Measurements from ENCODE around the gene EXOC4.

EXOC4 gene

GRCh38 chr7:133482599-133482998, 229.7 kb downstream of the EXOC4 start:
- peaks cover 2% of the 10 kb centered on the region for H3K9me3 Mint-ChIP-seq
- no peak for ATAC-seq
- peaks cover 8% of the 10 kb centered on the region for H3K36me3 Mint-ChIP-seq
- no peak overlapping the region for H3K4me3 Mint-ChIP-seq
- DNase-seq (ENCODE audit: low spot score in 2 of 2): no peak
- peaks cover 43% of the 10 kb centered on the region for H3K4me1 Mint-ChIP-seq
- no peak overlapping the region for H3K27ac Mint-ChIP-seq

- Mint-ChIP-seq H3K27ac (no peak overlapping the region), H3K4me3 (no peak overlapping the region), H3K4me1 (peaks cover 43% of the 10 kb centered on the region), H3K36me3 (no peaks in the 10 kb centered on the region), H3K9me3 (peaks cover 2% of the 10 kb centered on the region)
- ATAC-seq (peak; percentile 100), DNase-seq (ENCODE audit: low spot score in 2 of 2) (no peak)
These were observed 231.2 kb downstream of the EXOC4 start for GRCh38 chr7:133484086-133484485.

GRCh38 chr7:133489906-133490305, 237.0 kb downstream of the EXOC4 start:
- DNase-seq (ENCODE audit: low spot score in 2 of 2): no peak
- peaks cover 2% of the 10 kb centered on the region for H3K9me3 Mint-ChIP-seq

GRCh38 chr7:133491201-133491691, 238.4 kb downstream of the EXOC4 start:
- H3K4me3 Mint-ChIP-seq: peak overlapping the region; percentile 21
- DNase-seq (ENCODE audit: low spot score in 2 of 2) (no peak), ATAC-seq (peak; percentile 96)
- H3K27ac Mint-ChIP-seq: peak overlapping the region; percentile 70
- peaks cover 24% of the 10 kb centered on the region for H3K4me1 Mint-ChIP-seq
- H3K9me3 Mint-ChIP-seq: no peaks in the 10 kb centered on the region
- peaks cover 5% of the 10 kb centered on the region for H3K36me3 Mint-ChIP-seq

More at GRCh38 chr7:133489906-133490305, 237.0 kb downstream of the EXOC4 start:
- no peak overlapping the region for H3K4me3 Mint-ChIP-seq
- H3K4me1 Mint-ChIP-seq: peaks cover 33% of the 10 kb centered on the region
- peak overlapping the region; percentile 41 for H3K27ac Mint-ChIP-seq
- peaks cover 5% of the 10 kb centered on the region for H3K36me3 Mint-ChIP-seq
- peak; percentile 43 for ATAC-seq

- DNase-seq (ENCODE audit: low spot score in 2 of 2) (no peak), ATAC-seq (no peak)
- no peaks in the 10 kb centered on the region for H3K9me3 Mint-ChIP-seq
- H3K4me3 Mint-ChIP-seq: peak overlapping the region; percentile 21
- H3K36me3 Mint-ChIP-seq: peaks cover 5% of the 10 kb centered on the region
- peak overlapping the region; percentile 70 for H3K27ac Mint-ChIP-seq
- peaks cover 24% of the 10 kb centered on the region for H3K4me1 Mint-ChIP-seq
These were observed 239.2 kb downstream of the EXOC4 start for GRCh38 chr7:133491846-133492652.

GRCh38 chr7:133497061-133497460, 244.2 kb downstream of the EXOC4 start:
- no peak for ATAC-seq
- H3K36me3 Mint-ChIP-seq: no peaks in the 10 kb centered on the region
- H3K4me1 Mint-ChIP-seq: peaks cover 6% of the 10 kb centered on the region
- H3K9me3 Mint-ChIP-seq: no peaks in the 10 kb centered on the region
- H3K27ac Mint-ChIP-seq: no peak overlapping the region
- no peak for DNase-seq (ENCODE audit: low spot score in 2 of 2)
- no peak overlapping the region for H3K4me3 Mint-ChIP-seq

- Mint-ChIP-seq H3K27ac (no peak overlapping the region), H3K4me3 (no peak overlapping the region), H3K36me3 (no peaks in the 10 kb centered on the region), H3K9me3 (no peaks in the 10 kb centered on the region), H3K4me1 (no peaks in the 10 kb centered on the region)
- no peak for ATAC-seq
- no peak for DNase-seq (ENCODE audit: low spot score in 2 of 2)
These were observed 248.9 kb downstream of the EXOC4 start for GRCh38 chr7:133501771-133502170.

GRCh38 chr7:133502498-133502897, 249.6 kb downstream of the EXOC4 start:
- H3K36me3 Mint-ChIP-seq: no peaks in the 10 kb centered on the region
- H3K9me3 Mint-ChIP-seq: no peaks in the 10 kb centered on the region
- DNase-seq (ENCODE audit: low spot score in 2 of 2): no peak
- H3K4me1 Mint-ChIP-seq: no peaks in the 10 kb centered on the region
- no peak overlapping the region for H3K4me3 Mint-ChIP-seq
- H3K27ac Mint-ChIP-seq: no peak overlapping the region
- ATAC-seq: no peak

GRCh38 chr7:133502972-133503371, 250.1 kb downstream of the EXOC4 start:
- DNase-seq (ENCODE audit: low spot score in 2 of 2) (no peak), ATAC-seq (no peak)
- H3K27ac Mint-ChIP-seq: no peak overlapping the region
- H3K9me3 Mint-ChIP-seq: no peaks in the 10 kb centered on the region
- H3K4me1 Mint-ChIP-seq: no peaks in the 10 kb centered on the region
- H3K36me3 Mint-ChIP-seq: no peaks in the 10 kb centered on the region
- no peak overlapping the region for H3K4me3 Mint-ChIP-seq

- Mint-ChIP-seq H3K36me3 (no peaks in the 10 kb centered on the region), H3K9me3 (no peaks in the 10 kb centered on the region), H3K27ac (no peak overlapping the region), H3K4me1 (no peaks in the 10 kb centered on the region), H3K4me3 (no peak overlapping the region)
- no peak for ATAC-seq
- no peak for DNase-seq (ENCODE audit: low spot score in 2 of 2)
These were observed 251.9 kb downstream of the EXOC4 start for GRCh38 chr7:133504825-133505224.

GRCh38 chr7:133509822-133510221, 256.9 kb downstream of the EXOC4 start:
- no peak for ATAC-seq
- no peak for DNase-seq (ENCODE audit: low spot score in 2 of 2)
- H3K9me3 Mint-ChIP-seq: no peaks in the 10 kb centered on the region
- no peaks in the 10 kb centered on the region for H3K36me3 Mint-ChIP-seq
- H3K4me3 Mint-ChIP-seq: no peak overlapping the region
- H3K27ac Mint-ChIP-seq: no peak overlapping the region
- H3K4me1 Mint-ChIP-seq: no peaks in the 10 kb centered on the region

- H3K36me3 Mint-ChIP-seq: no peaks in the 10 kb centered on the region
- ATAC-seq (no peak), DNase-seq (ENCODE audit: low spot score in 2 of 2) (no peak)
- H3K4me1 Mint-ChIP-seq: no peaks in the 10 kb centered on the region
- H3K27ac Mint-ChIP-seq: no peak overlapping the region
- H3K9me3 Mint-ChIP-seq: no peaks in the 10 kb centered on the region
- H3K4me3 Mint-ChIP-seq: no peak overlapping the region
These were observed 257.6 kb downstream of the EXOC4 start for GRCh38 chr7:133510326-133511055.

GRCh38 chr7:133511252-133511651, 258.4 kb downstream of the EXOC4 start:
- H3K27ac Mint-ChIP-seq: no peak overlapping the region
- DNase-seq (ENCODE audit: low spot score in 2 of 2): no peak
- no peak for ATAC-seq
- H3K4me3 Mint-ChIP-seq: no peak overlapping the region
- no peaks in the 10 kb centered on the region for H3K36me3 Mint-ChIP-seq
- H3K9me3 Mint-ChIP-seq: no peaks in the 10 kb centered on the region
- no peaks in the 10 kb centered on the region for H3K4me1 Mint-ChIP-seq

- Mint-ChIP-seq H3K27ac (no peak overlapping the region), H3K9me3 (no peaks in the 10 kb centered on the region), H3K36me3 (no peaks in the 10 kb centered on the region), H3K4me1 (no peaks in the 10 kb centered on the region), H3K4me3 (no peak overlapping the region)
- DNase-seq (ENCODE audit: low spot score in 2 of 2): no peak
- no peak for ATAC-seq
These were observed 258.8 kb downstream of the EXOC4 start for GRCh38 chr7:133511708-133512107.

- Mint-ChIP-seq H3K27ac (no peak overlapping the region), H3K4me3 (no peak overlapping the region), H3K9me3 (peaks cover 3% of the 10 kb centered on the region), H3K4me1 (no peaks in the 10 kb centered on the region), H3K36me3 (no peaks in the 10 kb centered on the region)
- ATAC-seq (no peak), DNase-seq (ENCODE audit: low spot score in 2 of 2) (no peak)
These were observed 259.7 kb downstream of the EXOC4 start for GRCh38 chr7:133512560-133512959.

- Mint-ChIP-seq H3K9me3 (peaks cover 3% of the 10 kb centered on the region), H3K4me1 (no peaks in the 10 kb centered on the region), H3K36me3 (no peaks in the 10 kb centered on the region), H3K4me3 (no peak overlapping the region), H3K27ac (no peak overlapping the region)
- DNase-seq (ENCODE audit: low spot score in 2 of 2) (no peak), ATAC-seq (no peak)
These were observed 260.7 kb downstream of the EXOC4 start for GRCh38 chr7:133513608-133514007.

Data from stimulated activated effector memory CD8-positive, alpha-beta T cell treated with anti-CD3 and anti-CD28 coated beads, Interleukin-12 subunit alpha, Interleukin-12 subunit beta, amount 100 ng/mL, for 72 hours (primary cell).